Activated naive CD4-positive, alpha-beta T cell treated with anti-CD3 and anti-CD28 coated beads, Interleukin-2, amount 10 ng/mL, durations not matched to agents 5 hours and 36 hours (primary cell): ENCODE measurements around the gene UBXN11. TPM values are rescaled to one million over a fixed set of nuclear protein-coding genes. Genes with fewer than 3 reads are reported as not detected.

Source experiments
- total RNA-seq, 2 experiments: library from RNA; stranded (reverse); gene quantifications; one replicate each; pipeline ENCODE4 v1.2.3, GENCODE V29; 2021

Gene UBXN11, protein sequence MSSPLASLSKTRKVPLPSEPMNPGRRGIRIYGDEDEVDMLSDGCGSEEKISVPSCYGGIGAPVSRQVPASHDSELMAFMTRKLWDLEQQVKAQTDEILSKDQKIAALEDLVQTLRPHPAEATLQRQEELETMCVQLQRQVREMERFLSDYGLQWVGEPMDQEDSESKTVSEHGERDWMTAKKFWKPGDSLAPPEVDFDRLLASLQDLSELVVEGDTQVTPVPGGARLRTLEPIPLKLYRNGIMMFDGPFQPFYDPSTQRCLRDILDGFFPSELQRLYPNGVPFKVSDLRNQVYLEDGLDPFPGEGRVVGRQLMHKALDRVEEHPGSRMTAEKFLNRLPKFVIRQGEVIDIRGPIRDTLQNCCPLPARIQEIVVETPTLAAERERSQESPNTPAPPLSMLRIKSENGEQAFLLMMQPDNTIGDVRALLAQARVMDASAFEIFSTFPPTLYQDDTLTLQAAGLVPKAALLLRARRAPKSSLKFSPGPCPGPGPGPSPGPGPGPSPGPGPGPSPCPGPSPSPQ
- total RNA-seq, result 10 to 100 TPM; 37.0 to 39.0 TPM

DNA sequence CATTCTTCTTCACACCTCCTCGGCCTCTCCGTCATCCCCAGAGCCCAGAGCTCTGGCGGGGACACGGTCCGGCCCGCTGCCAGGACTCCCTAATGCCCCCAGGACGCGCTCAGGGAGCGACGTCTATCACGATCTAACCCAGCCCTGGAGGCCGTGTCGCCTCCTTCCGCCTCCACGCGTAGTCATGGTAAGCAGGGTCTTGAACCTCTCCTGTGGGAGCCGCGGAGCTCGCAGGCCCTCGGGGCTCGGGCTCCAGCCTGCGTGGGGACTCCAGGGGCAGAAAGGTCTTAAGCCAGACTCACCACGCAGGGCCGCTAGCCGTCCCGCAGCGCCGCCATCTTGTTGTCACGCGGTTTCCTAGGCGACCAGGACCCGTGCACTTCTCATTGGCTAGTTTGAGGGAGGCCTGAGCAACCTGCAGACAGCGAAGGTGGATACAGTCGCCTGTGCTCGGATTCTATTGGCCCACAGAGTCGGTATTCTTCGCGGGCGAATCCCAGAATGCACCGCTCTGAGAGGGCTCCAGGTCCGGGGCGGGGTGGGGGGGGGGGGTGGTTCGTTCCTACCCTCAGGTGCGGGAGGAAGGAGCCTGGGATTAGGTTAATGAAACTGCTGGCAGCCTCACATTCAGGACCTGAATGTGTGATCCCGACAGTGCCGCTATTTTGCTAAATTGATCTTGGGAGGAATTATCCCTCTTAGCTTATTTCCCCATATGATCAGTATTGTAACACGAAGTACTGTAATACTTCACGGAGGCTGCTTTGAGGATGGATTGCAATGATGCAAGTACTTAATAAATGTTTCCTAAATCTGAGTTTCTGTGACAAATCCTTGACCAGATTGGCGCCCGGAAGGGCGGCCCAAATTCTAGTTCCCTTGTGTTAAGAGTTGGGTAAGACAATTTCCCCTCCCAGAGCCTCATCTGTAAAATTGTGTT lies at the start of gene UBXN11:
Gene UBXN11 (minus strand): TSS at position 347 of the 940 bp plus-strand sequence. CDS start 3,753 bp downstream, outside the sequence.

DNA sequence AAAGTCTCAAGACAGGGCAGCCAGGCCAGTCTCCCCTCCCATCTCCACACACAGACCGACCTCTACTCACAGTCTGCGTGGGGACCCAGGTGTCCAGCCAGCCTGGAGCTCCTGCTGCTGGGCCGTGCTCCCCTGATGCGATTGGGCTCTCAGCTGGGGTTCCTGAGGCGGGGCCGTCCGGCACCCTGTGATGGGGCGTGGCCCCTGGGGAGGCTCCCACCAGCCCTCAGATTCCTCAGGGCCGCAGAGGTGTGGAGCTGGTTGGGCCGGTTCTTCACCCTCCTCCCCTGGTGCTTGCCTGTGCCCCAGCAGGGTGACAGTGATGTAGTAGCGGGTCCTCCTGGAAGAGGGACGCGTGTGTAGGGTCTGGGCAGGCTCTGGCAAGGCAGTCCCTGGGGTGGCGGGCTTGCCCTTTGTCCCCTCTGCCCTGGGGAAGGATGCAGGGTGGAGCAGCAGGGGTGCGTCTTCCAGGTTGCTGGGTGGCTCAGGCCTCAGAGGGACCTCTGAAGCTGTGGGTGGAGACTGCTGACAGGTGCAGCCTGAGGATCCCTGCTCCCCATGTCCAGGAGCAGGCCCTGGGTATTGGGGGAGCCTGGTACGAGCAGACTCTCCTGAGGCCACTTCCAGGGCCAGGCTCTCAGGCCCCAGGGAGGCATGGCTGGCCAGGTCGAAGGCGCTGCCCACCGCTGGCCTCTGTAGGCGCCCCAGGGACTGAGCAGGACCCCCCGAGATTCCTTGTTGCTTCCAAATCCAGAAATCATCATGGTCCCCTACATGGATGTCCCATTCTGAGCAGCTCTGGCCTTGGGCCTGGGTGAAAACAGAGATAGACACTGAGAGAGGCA lies 47.8 kb upstream of the UBXN11 start, which contains the start of gene CRYBG2:
Gene CRYBG2 (minus strand): TSS at position 155 of the 845 bp plus-strand sequence. CDS start 7,473 bp downstream, outside the sequence.

DNA sequence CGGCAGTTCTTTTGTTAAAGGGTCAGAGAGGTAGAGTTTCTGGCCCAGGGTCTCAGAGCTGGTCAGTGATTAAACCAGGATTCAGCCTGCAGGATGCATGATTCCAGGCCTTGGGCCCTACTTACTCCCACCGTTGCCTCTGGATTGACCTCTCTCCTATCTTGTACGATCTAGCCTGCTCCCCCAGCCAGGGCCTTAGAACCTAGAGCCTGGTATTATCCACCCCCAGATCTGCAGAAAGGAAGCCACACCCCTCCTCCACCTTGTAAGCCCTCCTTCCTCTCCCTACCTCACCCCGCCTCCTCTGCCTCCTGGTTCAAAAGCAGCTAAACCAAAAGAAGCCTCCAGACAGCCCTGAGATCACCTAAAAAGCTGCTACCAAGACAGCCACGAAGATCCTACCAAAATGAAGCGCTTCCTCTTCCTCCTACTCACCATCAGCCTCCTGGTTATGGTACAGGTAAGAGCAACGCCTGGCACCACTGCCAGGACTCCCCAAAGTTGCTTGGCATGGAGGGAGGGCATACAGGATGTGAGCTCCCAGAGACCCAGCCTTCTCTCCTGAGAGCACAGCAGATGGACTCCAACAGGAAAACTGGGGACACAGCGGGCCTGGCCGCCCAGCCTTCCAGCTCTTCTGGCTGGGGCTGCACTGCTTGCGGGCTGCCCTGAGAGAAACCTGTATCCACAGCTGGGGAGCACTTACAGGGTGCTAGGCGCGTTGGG lies 11.3 kb upstream of the UBXN11 start, which contains the start of gene CD52:
Gene CD52 (plus strand): TSS at position 347 of the 726 bp plus-strand sequence. CDS start 60 bp downstream, at position 407.

DNA sequence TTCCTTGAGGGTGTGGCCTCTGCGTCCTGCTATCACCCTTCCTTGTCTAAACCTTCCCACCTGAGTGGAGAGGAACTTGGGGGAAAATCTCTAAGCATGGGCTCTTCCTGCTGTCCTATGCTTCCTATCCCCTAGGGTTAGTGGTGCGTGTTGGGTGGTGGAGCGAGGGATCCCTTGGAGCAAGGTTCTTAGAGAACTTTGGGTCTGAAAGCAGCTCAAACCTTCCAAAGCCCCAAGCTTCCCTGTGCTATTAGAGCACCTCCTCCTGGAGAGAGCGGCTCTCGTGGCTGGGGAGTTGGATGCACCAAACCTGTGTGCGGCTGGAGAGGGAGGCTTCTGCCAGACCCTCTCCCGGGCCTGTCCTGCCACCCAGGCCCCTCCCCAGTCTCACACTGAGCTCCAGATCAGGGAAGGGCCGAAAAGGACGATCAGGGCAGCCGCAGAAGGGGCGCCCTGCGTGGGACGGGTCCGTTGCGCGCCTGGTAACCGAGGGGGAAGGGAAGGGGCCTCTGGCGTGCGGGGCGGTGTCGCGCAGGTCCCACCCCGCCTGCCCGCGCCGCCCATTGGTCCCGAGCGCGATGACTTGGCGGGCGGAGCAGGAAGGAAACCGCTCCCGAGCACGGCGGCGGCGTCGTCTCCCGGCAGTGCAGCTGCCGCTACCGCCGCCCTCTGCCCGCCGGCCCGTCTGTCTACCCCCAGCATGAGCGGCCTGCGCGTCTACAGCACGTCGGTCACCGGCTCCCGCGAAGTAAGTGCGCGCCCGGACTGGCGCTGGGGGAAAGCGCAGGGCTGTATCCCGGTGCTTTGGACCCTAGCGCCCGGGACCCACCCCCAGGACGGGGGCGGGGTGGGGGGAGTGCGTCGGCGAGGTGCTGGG lies 26.7 kb downstream of the UBXN11 start, which contains the start of gene SH3BGRL3:
Gene SH3BGRL3 (plus strand): TSS at position 631 of the 877 bp plus-strand sequence. CDS start 70 bp downstream, at position 701.

DNA sequence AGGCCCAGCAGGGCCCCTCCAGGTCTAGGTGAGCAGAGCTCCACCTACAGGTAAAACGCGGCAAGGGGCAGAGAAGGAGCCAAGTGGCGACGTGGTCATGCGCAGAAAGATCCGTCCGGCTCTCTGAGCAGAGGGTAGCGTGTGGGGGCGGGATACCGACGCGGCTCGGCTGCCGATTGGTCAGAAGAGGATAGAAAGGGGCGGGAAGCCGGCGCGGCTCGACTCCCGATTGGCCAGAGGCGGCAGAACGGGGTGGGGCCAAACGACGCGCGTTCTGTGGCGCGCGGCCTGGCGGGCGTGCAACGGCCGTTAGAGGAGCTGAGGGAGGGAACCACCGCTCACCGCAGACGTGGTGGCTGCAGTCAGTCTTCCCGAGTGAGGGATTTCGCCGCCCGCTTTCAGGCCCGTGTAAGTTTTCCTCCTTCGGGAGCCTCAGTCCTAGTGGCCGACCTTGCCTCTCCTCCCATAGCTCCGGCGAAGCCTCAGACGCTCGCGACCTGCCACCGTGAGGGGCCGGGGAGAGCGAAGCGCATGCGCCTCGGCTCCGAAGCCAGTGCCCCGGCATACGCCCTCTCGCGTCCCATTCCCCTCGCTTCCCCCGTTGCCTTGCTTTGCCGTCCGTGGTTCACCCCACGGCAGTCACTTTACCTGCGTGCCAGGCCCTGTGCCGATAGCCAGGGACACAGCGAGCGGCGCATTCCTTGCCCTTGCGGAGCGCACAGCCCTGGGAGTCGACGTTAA lies 72.4 kb downstream of the UBXN11 start, which contains the start of gene CEP85:
Gene CEP85 (plus strand): TSS at position 298 of the 741 bp plus-strand sequence. CDS start 5,584 bp downstream, outside the sequence.

Other genes with a start within 250 kb of the UBXN11 start
- under 1 TPM in 1 of 2 experiments, not detected in 1; 0.39 TPM for gene TRIM63, start 239.0 kb downstream of the UBXN11 start, total RNA-seq
- gene PDIK1L, start 194.8 kb downstream of the UBXN11 start, total RNA-seq, result 10 to 100 TPM; 20.7 TPM
- not detected for gene FAM110D, start 147.6 kb downstream of the UBXN11 start, total RNA-seq
- gene C1orf232, start 137.7 kb downstream of the UBXN11 start, total RNA-seq, result not detected
- gene ZNF593, start 136.7 kb downstream of the UBXN11 start, total RNA-seq, result 10 to 100 TPM; 21.3 to 23.4 TPM
- gene ZNF593OS, start 134.8 kb downstream of the UBXN11 start, total RNA-seq, result not detected
- 1 to 10 TPM; 4.7 to 5.0 TPM for gene CNKSR1, start 129.1 kb downstream of the UBXN11 start, total RNA-seq
- gene CATSPER4, start 116.0 kb downstream of the UBXN11 start, total RNA-seq, result not detected
- gene CEP85, start 72.4 kb downstream of the UBXN11 start, total RNA-seq, result 10 to 100 TPM; 32.9 to 36.6 TPM
- gene SH3BGRL3, start 26.6 kb downstream of the UBXN11 start, total RNA-seq, result 100 to 1,000 TPM; 481 to 496 TPM
- 1,000 to 10,000 TPM; 1,759 to 1,791 TPM for gene CD52, start 11.3 kb upstream of the UBXN11 start, total RNA-seq
- gene CRYBG2, start 47.5 kb upstream of the UBXN11 start, total RNA-seq, result 1 to 10 TPM in 1 of 2 experiments, under 1 TPM in 1; 0.87 to 1.4 TPM
- gene ZNF683, start 66.1 kb upstream of the UBXN11 start, total RNA-seq, result under 1 TPM in 1 of 2 experiments, not detected in 1; 0.31 TPM
- gene LIN28A, start 104.2 kb upstream of the UBXN11 start, total RNA-seq, result not detected
- gene DHDDS, start 125.7 kb upstream of the UBXN11 start, total RNA-seq, result 10 to 100 TPM; 47.8 to 51.1 TPM
- gene HMGN2, start 165.8 kb upstream of the UBXN11 start, total RNA-seq, result 100 to 1,000 TPM; 915 to 928 TPM
- 100 to 1,000 TPM; 184 to 190 TPM for gene RPS6KA1, start 223.1 kb upstream of the UBXN11 start, total RNA-seq